ENCODE results near the gene PTPRJ. TPM values are rescaled to one million over a fixed set of nuclear protein-coding genes. Genes with fewer than 3 reads are reported as not detected.

PTPRJ gene
- total RNA-seq, 3 donors from 2014 or later, result 14.6 to 15.7 (median 14.7) TPM

DNA sequence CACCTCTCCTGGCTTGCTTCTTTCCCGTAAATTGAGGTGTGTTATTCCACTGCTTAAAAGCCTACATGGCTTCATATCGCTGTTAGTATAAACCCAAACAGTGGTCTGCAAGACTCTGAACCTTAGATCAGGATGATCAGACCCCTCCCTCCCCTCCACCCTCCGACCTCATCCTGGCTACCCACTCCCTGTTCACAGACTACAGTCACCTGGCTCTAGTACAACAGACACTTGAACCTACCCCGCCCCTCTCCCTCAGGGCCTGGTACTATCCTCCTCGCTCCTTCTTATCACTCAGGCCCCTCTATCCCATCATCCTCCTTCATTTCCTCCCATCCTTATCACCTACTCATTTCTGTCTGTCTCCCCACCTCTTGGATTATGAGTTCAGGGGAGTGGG is 20.1 kb downstream of the PTPRJ start:
- TF ChIP-seq POLR2AphosphoS5 (IDR thresholded peaks at IDR 0.05), result no peak
- no peak for TF ChIP-seq POLR2A (IDR thresholded peaks at IDR 0.05)
- TF ChIP-seq, protein P1, sequence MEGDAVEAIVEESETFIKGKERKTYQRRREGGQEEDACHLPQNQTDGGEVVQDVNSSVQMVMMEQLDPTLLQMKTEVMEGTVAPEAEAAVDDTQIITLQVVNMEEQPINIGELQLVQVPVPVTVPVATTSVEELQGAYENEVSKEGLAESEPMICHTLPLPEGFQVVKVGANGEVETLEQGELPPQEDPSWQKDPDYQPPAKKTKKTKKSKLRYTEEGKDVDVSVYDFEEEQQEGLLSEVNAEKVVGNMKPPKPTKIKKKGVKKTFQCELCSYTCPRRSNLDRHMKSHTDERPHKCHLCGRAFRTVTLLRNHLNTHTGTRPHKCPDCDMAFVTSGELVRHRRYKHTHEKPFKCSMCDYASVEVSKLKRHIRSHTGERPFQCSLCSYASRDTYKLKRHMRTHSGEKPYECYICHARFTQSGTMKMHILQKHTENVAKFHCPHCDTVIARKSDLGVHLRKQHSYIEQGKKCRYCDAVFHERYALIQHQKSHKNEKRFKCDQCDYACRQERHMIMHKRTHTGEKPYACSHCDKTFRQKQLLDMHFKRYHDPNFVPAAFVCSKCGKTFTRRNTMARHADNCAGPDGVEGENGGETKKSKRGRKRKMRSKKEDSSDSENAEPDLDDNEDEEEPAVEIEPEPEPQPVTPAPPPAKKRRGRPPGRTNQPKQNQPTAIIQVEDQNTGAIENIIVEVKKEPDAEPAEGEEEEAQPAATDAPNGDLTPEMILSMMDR (IDR thresholded peaks at IDR 0.05), result no peak
- H3K4me3 ChIP-seq, result no peak overlapping the region
- peak overlapping the region in 1 of 2 donors; percentile 65 for H3K27ac ChIP-seq
- no peak for DNase-seq (ENCODE audit: low spot score in 2 of 2)
- H3K4me1 ChIP-seq, result peaks cover 0 to 5% of the 10 kb centered on the region in 2 donors
- no peaks in the 10 kb centered on the region for H3K27me3 ChIP-seq
- no peaks in the 10 kb centered on the region for H3K9me3 ChIP-seq
- no peaks in the 10 kb centered on the region for H3K36me3 ChIP-seq
- intact Hi-C loops (cut with DNase I; ENCODE audit: low total_unique reads), result no loop called here

- H3K9me3 ChIP-seq, result no peaks in the 10 kb centered on the region
- H3K27me3 ChIP-seq, result no peaks in the 10 kb centered on the region
- TF ChIP-seq POLR2AphosphoS5 (IDR thresholded peaks at IDR 0.05), result peak in 1 of 3 donors; percentile 26
- TF ChIP-seq, protein P1 (IDR thresholded peaks at IDR 0.05), result no peak
- intact Hi-C loops (cut with DNase I; ENCODE audit: low total_unique reads), result no loop called here
- peak in 1 of 2 donors; percentile 33 for DNase-seq (ENCODE audit: low spot score in 2 of 2)
- peaks cover 0 to 5% of the 10 kb centered on the region in 2 donors for H3K4me1 ChIP-seq
- no peak overlapping the region for H3K4me3 ChIP-seq
- H3K27ac ChIP-seq, result peak overlapping the region; percentile 64 to 65
- no peaks in the 10 kb centered on the region for H3K36me3 ChIP-seq
These were observed 21.2 kb downstream of the PTPRJ start for GRCh38 chr11:48001438-48002021.

DNA sequence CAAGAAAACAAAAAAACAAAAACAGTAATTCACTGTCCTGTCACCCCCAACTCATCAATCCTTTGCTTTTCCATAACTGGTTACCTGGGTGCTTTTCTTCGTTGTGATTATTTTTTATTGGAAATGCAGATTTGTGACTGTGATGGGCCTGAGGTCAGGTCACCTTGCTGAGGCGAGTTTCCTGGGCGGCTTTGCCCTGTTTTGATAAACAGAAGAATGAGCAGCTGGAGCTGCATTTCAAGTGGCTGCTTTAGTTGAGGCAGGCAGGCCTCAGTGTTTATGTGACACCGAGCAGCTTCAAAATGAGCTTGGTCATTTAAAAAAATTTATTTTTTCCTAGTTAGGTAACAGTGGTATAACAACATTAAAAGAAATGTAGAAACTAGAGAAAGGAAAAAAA is 22.2 kb downstream of the PTPRJ start:
- no peak for DNase-seq (ENCODE audit: low spot score in 2 of 2)
- TF ChIP-seq, protein P1 (IDR thresholded peaks at IDR 0.05), result no peak
- TF ChIP-seq POLR2A (IDR thresholded peaks at IDR 0.05) (no peak), POLR2AphosphoS5 (IDR thresholded peaks at IDR 0.05) (no peak)
- intact Hi-C loops (cut with DNase I; ENCODE audit: low total_unique reads), result no loop called here

DNA sequence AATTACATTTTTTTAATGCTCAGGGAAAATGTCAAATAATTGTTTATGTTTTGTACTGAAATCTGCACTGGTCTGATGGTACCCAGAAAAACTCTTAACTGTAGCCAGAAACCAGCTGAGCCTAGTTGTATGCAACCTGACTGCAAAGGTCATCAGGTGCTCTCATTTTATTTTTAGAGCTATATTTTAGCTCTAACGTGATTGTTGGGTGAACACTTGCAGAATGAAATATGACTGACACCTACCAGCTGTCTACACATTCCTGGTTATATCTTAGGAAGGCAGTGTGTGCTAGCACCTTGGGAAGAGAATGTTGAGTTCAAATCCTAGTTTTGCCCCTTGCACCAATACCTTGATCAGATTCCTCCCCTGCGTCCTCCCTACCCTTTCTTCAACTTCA is 23.6 kb downstream of the PTPRJ start:
- intact Hi-C loops (cut with DNase I; ENCODE audit: low total_unique reads), result no loop called here
- TF ChIP-seq, protein P1 (IDR thresholded peaks at IDR 0.05), result no peak
- no peak for TF ChIP-seq POLR2AphosphoS5 (IDR thresholded peaks at IDR 0.05)
- H3K4me3 ChIP-seq, result no peak overlapping the region
- no peak for DNase-seq (ENCODE audit: low spot score in 2 of 2)
- no peaks in the 10 kb centered on the region for H3K27me3 ChIP-seq
- no peak overlapping the region for H3K27ac ChIP-seq
- no peaks in the 10 kb centered on the region for H3K4me1 ChIP-seq
- H3K9me3 ChIP-seq, result no peaks in the 10 kb centered on the region
- no peaks in the 10 kb centered on the region for H3K36me3 ChIP-seq

More for the DNA sequence above, 22.2 kb downstream of the PTPRJ start:
- no peak overlapping the region for H3K27ac ChIP-seq
- H3K4me1 ChIP-seq, result peaks cover 0 to 4% of the 10 kb centered on the region in 2 donors
- no peaks in the 10 kb centered on the region for H3K27me3 ChIP-seq
- H3K4me3 ChIP-seq, result no peak overlapping the region
- no peaks in the 10 kb centered on the region for H3K36me3 ChIP-seq
- H3K9me3 ChIP-seq, result no peaks in the 10 kb centered on the region

DNA sequence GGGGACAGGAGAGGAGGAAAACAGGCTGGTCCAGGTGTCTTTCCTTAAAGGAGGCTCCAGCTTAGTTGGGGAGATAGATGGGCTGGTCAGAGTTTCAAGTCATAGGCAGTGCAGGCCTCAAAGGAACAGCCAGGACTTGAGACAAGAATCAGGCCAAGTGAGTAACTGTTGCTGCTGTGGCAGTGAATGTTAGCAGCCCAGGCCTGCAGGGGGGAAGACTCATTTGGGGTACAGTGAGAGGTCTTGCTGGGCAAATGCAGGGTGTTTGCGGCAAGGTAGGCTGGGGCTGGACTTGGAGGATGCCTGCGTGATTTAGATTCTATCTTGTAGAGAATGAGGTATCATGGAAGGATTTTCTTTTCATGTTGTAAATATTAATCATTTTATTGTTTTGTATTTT is 24.1 kb downstream of the PTPRJ start:
- intact Hi-C loops (cut with DNase I; ENCODE audit: low total_unique reads), result no loop called here
- DNase-seq (ENCODE audit: low spot score in 2 of 2), result no peak
- Histone ChIP-seq H3K4me3 (no peak overlapping the region), H3K9me3 (no peaks in the 10 kb centered on the region), H3K27ac (no peak overlapping the region), H3K27me3 (no peaks in the 10 kb centered on the region), H3K36me3 (no peaks in the 10 kb centered on the region), H3K4me1 (no peaks in the 10 kb centered on the region)
- TF ChIP-seq POLR2A (IDR thresholded peaks at IDR 0.05) (no peak), POLR2AphosphoS5 (IDR thresholded peaks at IDR 0.05) (no peak)
- TF ChIP-seq, protein P1 (IDR thresholded peaks at IDR 0.05), result no peak

All from breast epithelium (tissue), 4 donors.